ENCODE data around the gene GLI3. TPM values are rescaled to one million over a fixed set of nuclear protein-coding genes. Genes with fewer than 3 reads are reported as not detected.
A peak's percentile ranks its signal among the peaks of the same experiment; 100 is the strongest.

Gene GLI3
- total RNA-seq, 2 donors from 2014 or later: 0.17 to 0.74 TPM

GRCh38 chr7:41955893-41956675, 280.9 kb downstream of the GLI3 start:
- H3K4me3 Mint-ChIP-seq: no peak overlapping the region
- peaks cover 29% of the 10 kb centered on the region for H3K27me3 Mint-ChIP-seq
- ATAC-seq (replicated peaks): no peak
- no peaks in the 10 kb centered on the region for H3K36me3 Mint-ChIP-seq (ENCODE audit: low read depth)
- no peaks in the 10 kb centered on the region for H3K4me1 Mint-ChIP-seq
- no peak overlapping the region for H3K27ac Mint-ChIP-seq
- no peaks in the 10 kb centered on the region for H3K9me3 Mint-ChIP-seq

GRCh38 chr7:41955451-41955850, 281.6 kb downstream of the GLI3 start:
- no peaks in the 10 kb centered on the region for H3K9me3 Mint-ChIP-seq
- H3K27ac Mint-ChIP-seq: no peak overlapping the region
- H3K4me1 Mint-ChIP-seq: no peaks in the 10 kb centered on the region
- ATAC-seq (replicated peaks): no peak
- peaks cover 29% of the 10 kb centered on the region for H3K27me3 Mint-ChIP-seq
- no peaks in the 10 kb centered on the region for H3K36me3 Mint-ChIP-seq (ENCODE audit: low read depth)
- no peak overlapping the region for H3K4me3 Mint-ChIP-seq

GRCh38 chr7:41954976-41955375, 282.0 kb downstream of the GLI3 start:
- no peaks in the 10 kb centered on the region for H3K4me1 Mint-ChIP-seq
- H3K4me3 Mint-ChIP-seq: no peak overlapping the region
- no peaks in the 10 kb centered on the region for H3K9me3 Mint-ChIP-seq
- H3K27me3 Mint-ChIP-seq: peaks cover 29% of the 10 kb centered on the region
- no peak overlapping the region for H3K27ac Mint-ChIP-seq
- ATAC-seq (replicated peaks): no peak
- no peaks in the 10 kb centered on the region for H3K36me3 Mint-ChIP-seq (ENCODE audit: low read depth)

GRCh38 chr7:41948503-41948902, 288.5 kb downstream of the GLI3 start:
- ATAC-seq (replicated peaks): no peak
- Mint-ChIP-seq H3K9me3 (no peaks in the 10 kb centered on the region), H3K4me1 (no peaks in the 10 kb centered on the region)

GRCh38 chr7:41943094-41943577, 293.9 kb downstream of the GLI3 start:
- Mint-ChIP-seq H3K4me3 (peak overlapping the region; percentile 21), H3K27me3 (peaks cover 29% of the 10 kb centered on the region), H3K4me1 (peaks cover 3% of the 10 kb centered on the region), H3K9me3 (no peaks in the 10 kb centered on the region), H3K27ac (no peak overlapping the region), H3K36me3 (ENCODE audit: low read depth) (no peaks in the 10 kb centered on the region)
- ATAC-seq (replicated peaks): peak; percentile 75

More at GRCh38 chr7:41948503-41948902, 288.5 kb downstream of the GLI3 start:
- Mint-ChIP-seq H3K27me3 (peaks cover 14% of the 10 kb centered on the region), H3K4me3 (no peak overlapping the region), H3K36me3 (ENCODE audit: low read depth) (no peaks in the 10 kb centered on the region), H3K27ac (no peak overlapping the region)

GRCh38 chr7:41942468-41943093, 294.4 kb downstream of the GLI3 start:
- Mint-ChIP-seq H3K9me3 (no peaks in the 10 kb centered on the region), H3K27me3 (peaks cover 29% of the 10 kb centered on the region), H3K4me1 (peaks cover 3% of the 10 kb centered on the region), H3K4me3 (peak overlapping the region; percentile 21), H3K36me3 (ENCODE audit: low read depth) (no peaks in the 10 kb centered on the region), H3K27ac (no peak overlapping the region)
- ATAC-seq (replicated peaks): no peak

GRCh38 chr7:41940760-41941343, 296.2 kb downstream of the GLI3 start:
- no peak overlapping the region for H3K27ac Mint-ChIP-seq
- peaks cover 20% of the 10 kb centered on the region for H3K27me3 Mint-ChIP-seq
- peaks cover 3% of the 10 kb centered on the region for H3K4me1 Mint-ChIP-seq
- H3K4me3 Mint-ChIP-seq: no peak overlapping the region
- no peaks in the 10 kb centered on the region for H3K9me3 Mint-ChIP-seq
- no peaks in the 10 kb centered on the region for H3K36me3 Mint-ChIP-seq (ENCODE audit: low read depth)
- peak; percentile 80 for ATAC-seq (replicated peaks)

- H3K4me1 Mint-ChIP-seq: peaks cover 3% of the 10 kb centered on the region
- no peak overlapping the region for H3K4me3 Mint-ChIP-seq
- H3K27ac Mint-ChIP-seq: no peak overlapping the region
- no peaks in the 10 kb centered on the region for H3K36me3 Mint-ChIP-seq (ENCODE audit: low read depth)
- peaks cover 15% of the 10 kb centered on the region for H3K27me3 Mint-ChIP-seq
- ATAC-seq (replicated peaks): no peak
- H3K9me3 Mint-ChIP-seq: no peaks in the 10 kb centered on the region
These were observed 298.6 kb downstream of the GLI3 start for GRCh38 chr7:41938371-41938770.

GRCh38 chr7:41933427-41933826, 303.6 kb downstream of the GLI3 start:
- ATAC-seq (replicated peaks): no peak
- no peak overlapping the region for H3K27ac Mint-ChIP-seq
- H3K4me3 Mint-ChIP-seq: no peak overlapping the region
- H3K4me1 Mint-ChIP-seq: no peaks in the 10 kb centered on the region
- no peaks in the 10 kb centered on the region for H3K36me3 Mint-ChIP-seq (ENCODE audit: low read depth)
- H3K9me3 Mint-ChIP-seq: no peaks in the 10 kb centered on the region
- H3K27me3 Mint-ChIP-seq: peaks cover 14% of the 10 kb centered on the region

- no peak overlapping the region for H3K4me3 Mint-ChIP-seq
- no peaks in the 10 kb centered on the region for H3K36me3 Mint-ChIP-seq (ENCODE audit: low read depth)
- ATAC-seq (replicated peaks): no peak
- H3K27ac Mint-ChIP-seq: no peak overlapping the region
- H3K9me3 Mint-ChIP-seq: no peaks in the 10 kb centered on the region
- peaks cover 19% of the 10 kb centered on the region for H3K27me3 Mint-ChIP-seq
- no peaks in the 10 kb centered on the region for H3K4me1 Mint-ChIP-seq
These were observed 305.8 kb downstream of the GLI3 start for GRCh38 chr7:41931263-41931646.

GRCh38 chr7:41930538-41931262, 306.3 kb downstream of the GLI3 start:
- Mint-ChIP-seq H3K4me1 (no peaks in the 10 kb centered on the region), H3K4me3 (no peak overlapping the region), H3K36me3 (ENCODE audit: low read depth) (no peaks in the 10 kb centered on the region), H3K9me3 (no peaks in the 10 kb centered on the region), H3K27ac (no peak overlapping the region), H3K27me3 (peaks cover 19% of the 10 kb centered on the region)
- no peak for ATAC-seq (replicated peaks)

GRCh38 chr7:41928781-41929180, 308.2 kb downstream of the GLI3 start:
- no peak overlapping the region for H3K4me3 Mint-ChIP-seq
- no peaks in the 10 kb centered on the region for H3K4me1 Mint-ChIP-seq
- ATAC-seq (replicated peaks): no peak
- no peaks in the 10 kb centered on the region for H3K9me3 Mint-ChIP-seq
- peaks cover 19% of the 10 kb centered on the region for H3K27me3 Mint-ChIP-seq
- no peaks in the 10 kb centered on the region for H3K36me3 Mint-ChIP-seq (ENCODE audit: low read depth)
- H3K27ac Mint-ChIP-seq: no peak overlapping the region

GRCh38 chr7:41928166-41928565, 308.8 kb downstream of the GLI3 start:
- Mint-ChIP-seq H3K9me3 (no peaks in the 10 kb centered on the region), H3K36me3 (ENCODE audit: low read depth) (no peaks in the 10 kb centered on the region), H3K27ac (no peak overlapping the region), H3K4me1 (no peaks in the 10 kb centered on the region), H3K27me3 (peaks cover 19% of the 10 kb centered on the region), H3K4me3 (no peak overlapping the region)
- ATAC-seq (replicated peaks): no peak

GRCh38 chr7:41927380-41927779, 309.6 kb downstream of the GLI3 start:
- Mint-ChIP-seq H3K4me1 (no peaks in the 10 kb centered on the region), H3K27me3 (peaks cover 20% of the 10 kb centered on the region), H3K9me3 (no peaks in the 10 kb centered on the region), H3K27ac (no peak overlapping the region), H3K4me3 (no peak overlapping the region), H3K36me3 (ENCODE audit: low read depth) (no peaks in the 10 kb centered on the region)
- no peak for ATAC-seq (replicated peaks)

Measured in activated T-helper 17 cell treated with anti-CD3 and anti-CD28 coated beads, Interleukin-2, amount 50 U/mL, for 72 hours (primary cell).